NCI-H2171 (cell line): ENCODE measurements around the gene ESRRG.

Experiments
- DNase-seq: peaks from one replicate; lab custom pipeline; 2025; lab: John Stamatoyannopoulos, UW

ESRRG gene

GRCh38 chr1:216627252-216627651 is 96.0 kb downstream of the ESRRG start:
- DNase-seq: no peak

DNA sequence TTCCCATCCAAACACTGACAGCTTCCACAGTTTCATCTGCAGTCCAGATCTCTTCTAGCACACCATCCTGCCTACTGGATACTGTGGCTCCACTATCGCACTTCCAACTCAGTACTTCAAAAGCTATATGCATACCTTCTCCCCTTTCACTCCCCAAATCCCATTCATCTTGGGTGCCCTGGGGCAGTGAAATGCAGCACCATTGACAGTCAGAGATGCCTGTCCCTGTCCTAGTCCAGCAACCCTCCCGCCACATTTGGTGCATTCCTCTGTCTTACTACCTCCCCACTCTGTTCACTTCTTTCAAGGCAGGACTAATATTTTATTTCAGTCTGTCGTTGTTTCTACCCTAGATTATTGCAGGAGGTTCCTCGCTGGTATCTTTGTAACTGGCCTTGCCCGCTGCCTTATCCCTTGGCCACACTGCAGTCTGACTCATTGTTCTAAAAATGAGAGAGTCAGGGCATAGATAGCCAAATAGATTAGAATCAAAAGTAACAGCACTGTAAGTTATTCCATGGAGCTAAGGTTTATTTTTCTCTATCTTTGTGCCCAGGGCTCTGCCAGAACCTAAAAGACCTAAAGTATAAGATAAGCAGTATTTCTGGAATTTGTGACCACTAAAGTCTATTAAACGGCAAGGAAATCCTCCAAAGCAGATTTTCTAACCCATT is 96.7 kb downstream of the ESRRG start:
- no peak for DNase-seq

- DNase-seq: no peak
Observed at GRCh38 chr1:216621536-216621935, 101.7 kb downstream of the ESRRG start.

GRCh38 chr1:216617081-216617875 is 106.0 kb downstream of the ESRRG start:
- no peak for DNase-seq

DNA sequence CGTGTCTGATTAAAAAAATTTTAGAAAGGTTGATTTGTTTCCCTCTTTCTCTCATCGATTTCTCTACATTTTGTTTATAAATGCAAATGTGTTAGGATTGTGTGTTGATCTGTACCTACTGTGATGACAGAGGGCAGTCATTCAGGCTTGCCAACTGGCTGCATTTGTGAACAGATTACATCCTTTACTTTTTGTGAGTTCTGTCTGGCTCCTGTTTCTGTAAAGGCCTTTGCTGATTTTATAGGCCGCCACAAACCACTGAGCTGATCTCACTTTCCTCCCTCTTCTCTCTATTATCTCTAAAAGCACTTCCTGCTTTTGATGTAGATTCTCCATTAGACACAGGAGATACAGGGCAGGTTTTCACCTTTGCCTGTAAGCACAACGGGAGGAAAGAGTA is 106.8 kb downstream of the ESRRG start:
- no peak for DNase-seq

DNA sequence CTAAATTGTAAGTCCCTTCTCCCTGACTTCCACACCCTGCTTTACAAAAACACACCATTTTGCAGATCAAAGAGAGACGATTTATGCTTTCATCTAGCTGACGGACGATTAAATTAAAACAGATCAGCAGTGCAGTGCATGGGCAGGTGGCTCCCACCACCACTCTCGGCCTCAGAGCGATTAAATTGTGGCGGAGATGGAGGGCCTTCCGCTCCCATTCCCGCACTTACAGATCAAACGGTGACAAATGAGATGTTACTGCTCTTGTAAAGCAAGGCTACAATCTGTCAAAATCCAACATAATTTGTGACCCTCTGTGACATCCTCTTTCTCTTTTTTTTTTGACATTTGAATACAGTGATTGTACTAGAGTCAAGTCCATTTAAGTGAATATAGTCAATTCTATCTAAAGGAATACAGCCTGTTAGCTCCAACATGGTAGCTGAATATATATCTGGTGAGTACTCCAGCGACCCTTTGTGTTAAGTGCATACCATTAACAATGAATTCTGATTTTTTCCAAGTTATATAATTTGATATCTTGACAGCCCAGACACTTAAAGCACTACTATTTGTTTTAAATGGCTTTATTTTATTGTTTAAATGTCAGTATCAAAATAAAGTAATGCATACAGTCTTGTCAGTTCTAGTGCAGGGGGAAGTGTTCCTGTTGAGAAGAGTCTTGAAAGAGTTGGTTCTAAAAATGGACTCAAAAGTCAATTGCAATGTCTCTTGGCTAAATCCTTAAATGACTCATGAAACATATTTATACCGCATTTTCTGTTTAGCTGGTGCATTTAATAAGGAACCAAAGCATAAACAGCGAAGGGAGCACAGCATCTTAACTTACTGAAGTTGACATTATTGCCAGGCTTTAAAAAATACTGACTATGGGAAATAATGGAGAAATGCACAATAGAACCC is 109.0 kb downstream of the ESRRG start:
- no peak for DNase-seq

DNA sequence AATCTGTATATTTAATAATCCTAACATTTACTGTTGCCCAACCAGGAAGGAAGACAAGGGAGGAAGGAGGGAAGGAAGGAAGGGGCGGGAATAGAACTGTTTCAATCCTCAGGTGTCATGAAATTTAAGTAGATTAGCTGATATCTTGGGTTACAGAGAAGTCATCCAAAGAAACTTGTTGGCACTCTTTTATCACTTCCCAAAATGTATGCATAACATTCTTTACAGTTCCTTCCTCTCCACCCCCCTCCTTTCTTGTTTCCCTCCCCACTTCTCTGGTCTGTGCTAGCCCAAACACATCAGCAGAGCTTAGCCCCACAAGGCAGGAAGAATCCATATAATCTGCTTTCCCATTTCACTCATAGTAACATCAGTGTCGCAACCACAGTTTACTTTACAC is 110.9 kb downstream of the ESRRG start:
- no peak for DNase-seq

DNA sequence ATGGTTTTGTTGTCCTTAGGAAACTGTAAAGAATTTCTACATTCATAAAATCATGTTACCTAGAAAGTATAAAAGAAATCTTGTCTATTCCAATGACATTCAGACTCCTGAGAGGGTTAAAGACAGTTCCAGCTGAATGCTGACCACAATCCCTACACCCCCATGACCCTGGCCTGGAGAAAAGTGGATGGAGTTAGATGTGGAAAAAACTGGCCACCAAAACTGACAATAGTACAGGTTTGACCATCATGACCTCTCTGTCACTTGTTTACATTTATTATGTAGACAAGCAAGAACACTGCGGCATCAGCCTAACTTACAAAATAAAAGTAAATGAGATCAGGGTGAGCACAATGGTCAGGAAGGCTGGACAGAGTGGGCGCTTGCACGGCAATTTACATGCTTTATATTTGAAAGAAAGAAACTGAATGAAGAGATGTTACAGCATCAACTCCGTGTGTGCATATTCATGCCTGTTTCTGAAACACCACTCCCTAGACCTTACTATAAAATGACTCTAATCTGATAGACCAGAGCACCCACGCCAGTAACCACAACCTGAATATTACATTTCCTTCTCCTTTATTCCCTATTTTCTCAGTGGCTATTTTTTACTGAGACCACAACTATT is 116.0 kb downstream of the ESRRG start:
- DNase-seq: no peak

- DNase-seq: no peak
Observed at GRCh38 chr1:216606047-216606637, 117.1 kb downstream of the ESRRG start.

DNA sequence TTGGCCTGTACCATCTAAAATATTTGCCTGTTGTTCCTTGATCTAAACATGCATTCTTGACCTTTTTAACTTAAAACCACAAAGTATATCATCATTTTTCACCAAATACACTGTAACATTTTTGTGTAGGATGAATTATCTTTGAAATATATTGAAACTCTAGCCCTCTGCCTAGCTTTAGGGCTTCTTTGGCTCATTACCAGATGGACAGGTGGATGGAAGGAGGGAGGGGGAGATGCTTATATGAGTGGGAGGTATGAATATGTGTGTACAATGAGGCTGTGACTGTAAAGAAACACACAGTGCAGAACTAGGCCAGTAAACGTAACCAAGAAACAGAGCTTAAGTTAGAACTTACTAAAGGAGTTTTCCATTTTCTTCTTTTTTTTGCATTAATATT is 118.5 kb downstream of the ESRRG start:
- DNase-seq: peak; percentile 81

- DNase-seq: peak; percentile 61
Observed at GRCh38 chr1:216600730-216601609, 122.3 kb downstream of the ESRRG start.

DNA sequence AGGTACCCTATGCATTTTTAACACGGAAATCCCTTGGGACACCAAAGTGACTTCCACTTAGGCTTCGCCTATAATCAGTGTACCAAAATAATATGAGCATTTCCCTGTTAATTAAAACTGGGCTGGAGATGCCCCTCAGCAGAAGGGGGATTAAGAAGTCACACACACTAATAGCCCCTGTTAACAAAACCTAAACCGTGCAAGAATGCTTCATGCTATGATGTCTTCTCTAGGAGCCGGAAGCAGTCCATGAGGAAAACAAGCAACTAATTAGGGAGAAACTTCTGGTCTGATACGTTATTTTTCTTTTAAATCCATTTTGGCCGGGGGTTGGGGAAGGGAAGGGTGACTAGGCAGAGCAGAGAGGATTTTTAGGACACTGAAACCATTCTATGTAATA is 123.4 kb downstream of the ESRRG start:
- peak; percentile 16 for DNase-seq

DNA sequence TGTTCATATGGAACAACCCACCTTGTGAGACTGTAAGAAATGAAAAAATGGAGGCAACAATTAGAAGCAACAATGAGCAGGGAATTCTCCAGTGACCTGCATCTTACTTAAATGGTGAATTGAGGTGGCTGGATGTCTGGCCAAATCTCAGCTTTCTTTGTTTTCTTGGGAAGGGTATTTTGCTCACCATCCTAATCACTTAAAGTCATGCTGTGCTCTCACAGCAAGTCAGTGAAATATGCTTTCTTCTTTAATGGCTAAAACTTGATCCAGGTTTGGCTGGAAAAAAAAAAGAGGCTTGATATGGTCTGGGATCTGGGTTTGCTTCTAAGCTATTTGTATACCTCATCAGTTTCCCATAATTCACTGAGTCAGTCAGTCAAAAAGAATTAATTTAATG is 124.8 kb downstream of the ESRRG start:
- DNase-seq: no peak

- DNase-seq: no peak
Observed at GRCh38 chr1:216596281-216596862, 126.9 kb downstream of the ESRRG start.

DNA sequence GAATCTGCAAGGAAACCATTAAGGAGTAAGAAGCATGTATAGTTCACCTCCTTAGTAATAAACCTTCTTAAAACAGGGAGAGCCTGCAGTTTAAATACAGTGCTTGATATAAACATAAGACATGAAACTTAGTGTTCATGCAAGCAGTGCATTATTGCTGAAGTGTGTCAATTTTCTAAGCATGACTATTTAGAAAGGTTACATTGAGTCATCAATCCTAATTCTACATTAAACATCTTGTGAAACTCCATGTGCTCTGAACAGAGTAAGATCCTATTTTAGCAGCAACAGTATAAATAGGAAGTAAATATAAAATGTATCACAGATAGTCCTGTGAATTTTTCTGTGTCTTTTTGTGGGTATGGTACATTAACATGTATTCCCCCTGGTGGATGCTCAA is 135.5 kb downstream of the ESRRG start:
- no peak for DNase-seq

DNA sequence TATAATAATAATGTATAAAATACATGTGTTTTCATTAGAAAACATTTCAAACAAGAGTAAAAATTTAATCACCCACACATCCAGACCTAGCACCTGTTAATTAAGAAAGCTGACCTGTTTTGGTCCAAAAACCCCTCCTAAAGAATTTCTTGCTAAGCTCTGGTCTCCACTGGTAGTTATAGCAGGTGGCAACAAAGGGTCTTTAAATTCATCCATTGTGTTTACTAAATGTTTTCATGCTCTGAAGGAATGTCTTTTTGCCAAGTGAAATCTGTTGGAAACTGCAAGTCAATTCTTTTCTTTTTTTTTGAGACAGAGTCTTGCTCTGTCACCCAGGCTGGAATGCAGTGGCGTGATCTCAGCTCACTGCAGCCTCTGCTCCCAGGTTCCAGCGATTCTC is 141.1 kb downstream of the ESRRG start:
- DNase-seq: no peak

DNA sequence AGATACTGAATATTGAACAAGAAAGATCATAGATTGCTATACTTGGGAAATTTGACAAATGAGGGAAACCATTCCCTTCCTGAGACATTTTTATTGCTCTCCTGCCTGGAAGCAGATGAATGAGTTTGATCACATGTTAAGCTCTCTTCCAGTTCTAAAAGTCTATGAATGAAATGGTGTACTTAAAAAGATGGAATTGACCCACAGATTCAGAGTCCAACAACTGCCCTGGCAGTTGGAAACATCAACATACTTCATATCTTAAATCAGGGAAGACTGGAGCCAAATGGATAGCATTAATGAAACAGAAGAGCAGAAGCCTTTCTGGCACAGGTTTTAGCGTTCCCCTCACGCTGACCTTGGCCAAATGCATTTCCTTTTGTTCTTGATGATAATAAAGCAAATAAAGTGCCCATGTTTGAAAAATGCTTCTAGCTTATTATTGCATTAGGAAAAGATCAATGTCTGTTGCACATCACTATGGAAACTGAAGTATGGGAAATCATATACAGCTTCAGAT is 142.6 kb downstream of the ESRRG start:
- DNase-seq: no peak

DNA sequence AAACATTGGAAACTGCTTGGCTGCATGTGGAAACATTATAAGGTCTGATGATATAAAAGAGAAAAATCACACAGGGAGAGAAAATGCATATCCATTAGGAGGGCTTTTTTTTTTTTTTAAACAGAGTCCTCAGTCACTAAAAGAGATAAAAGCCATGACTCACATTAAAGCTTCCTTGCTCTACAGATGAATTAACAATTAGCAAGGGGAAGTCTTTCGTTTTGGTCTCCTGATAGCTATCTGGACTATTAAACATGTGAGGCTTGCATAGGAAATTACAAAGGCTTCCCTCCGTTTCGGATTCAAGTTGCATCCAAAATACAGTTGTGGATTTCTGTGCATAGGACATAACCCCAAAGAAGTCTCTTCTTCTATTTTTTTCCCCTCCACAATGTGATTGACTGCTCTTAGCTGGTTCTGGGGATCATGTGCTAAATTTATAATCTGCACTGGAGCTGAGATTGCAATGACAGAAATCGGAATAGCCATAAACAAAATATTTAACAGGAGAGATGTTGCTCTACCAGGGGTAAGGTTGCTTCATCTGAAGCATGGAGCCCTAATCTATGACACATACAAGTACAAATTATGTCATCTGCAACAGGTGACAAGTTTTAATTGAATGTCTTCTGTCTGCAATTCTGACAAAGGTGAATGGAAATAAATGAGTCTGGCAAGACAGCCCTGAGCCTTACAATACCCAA is 146.8 kb downstream of the ESRRG start:
- DNase-seq: no peak

GRCh38 chr1:216566641-216567205 is 156.5 kb downstream of the ESRRG start:
- DNase-seq: no peak
